GM21825 (cell line): ENCODE data around the gene DNAJA4.

Experiments
- ATAC-seq: cut with Tn5 transposase; IDR thresholded peaks from one replicate; pipeline ENCODE4 v1.9.1; 2021; ENCODE audit warnings: mild to moderate bottlenecking, moderate library complexity; ENCODE audit not compliant: unreplicated experiment

The DNAJA4 gene

GRCh38 chr15:78264304-78265136 is at the start of gene DNAJA4:
Gene DNAJA4, plus strand, starts transcription at chr15:78264562. Its CDS starts 202 bp downstream, at chr15:78264764.
- ATAC-seq, result no peak

DNA sequence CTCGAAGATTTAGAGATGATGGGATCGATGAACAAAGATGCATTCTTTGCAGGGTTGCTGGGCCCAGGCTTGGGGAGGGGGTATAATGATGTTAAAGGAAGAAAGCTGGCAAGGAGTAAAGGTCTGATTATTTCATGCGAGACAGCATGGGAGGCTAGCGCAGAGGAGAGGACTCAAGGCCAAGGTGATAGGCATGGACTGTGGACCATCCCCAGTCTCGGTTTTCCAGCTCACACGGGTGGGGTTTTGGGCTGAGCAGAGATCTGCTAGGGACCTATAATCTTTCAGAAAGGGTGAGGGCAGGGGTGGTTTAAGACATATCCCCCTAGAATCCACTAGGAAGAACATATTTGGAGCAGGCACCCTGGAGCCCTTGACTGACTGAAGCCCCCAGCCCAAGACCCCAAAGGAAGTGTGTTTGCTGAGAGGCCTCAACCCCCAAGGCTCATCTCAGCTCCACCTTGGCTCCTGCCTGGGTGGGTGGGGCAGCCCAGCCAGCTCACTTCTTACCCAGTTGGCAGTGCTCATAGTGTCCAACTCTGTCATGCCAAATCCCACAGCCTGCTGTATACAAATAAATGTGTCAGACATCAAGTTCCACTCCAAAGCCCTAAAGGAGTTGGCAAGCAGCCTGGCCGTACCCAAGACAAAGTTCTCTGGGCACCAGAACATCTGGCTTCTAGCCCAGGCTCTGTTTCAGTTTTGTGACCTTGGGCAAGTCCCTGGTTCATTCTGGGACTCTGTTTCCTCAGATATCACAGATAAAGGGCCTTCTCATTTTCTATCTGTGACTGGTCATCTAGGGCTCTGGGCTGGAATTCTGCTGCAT is 47.9 kb upstream of the DNAJA4 start:
- ATAC-seq, result no peak

- ATAC-seq, result no peak
Observed at GRCh38 chr15:78220713-78221112, 43.6 kb upstream of the DNAJA4 start.

GRCh38 chr15:78222745-78223395 is 41.5 kb upstream of the DNAJA4 start:
- ATAC-seq, result no peak

DNA sequence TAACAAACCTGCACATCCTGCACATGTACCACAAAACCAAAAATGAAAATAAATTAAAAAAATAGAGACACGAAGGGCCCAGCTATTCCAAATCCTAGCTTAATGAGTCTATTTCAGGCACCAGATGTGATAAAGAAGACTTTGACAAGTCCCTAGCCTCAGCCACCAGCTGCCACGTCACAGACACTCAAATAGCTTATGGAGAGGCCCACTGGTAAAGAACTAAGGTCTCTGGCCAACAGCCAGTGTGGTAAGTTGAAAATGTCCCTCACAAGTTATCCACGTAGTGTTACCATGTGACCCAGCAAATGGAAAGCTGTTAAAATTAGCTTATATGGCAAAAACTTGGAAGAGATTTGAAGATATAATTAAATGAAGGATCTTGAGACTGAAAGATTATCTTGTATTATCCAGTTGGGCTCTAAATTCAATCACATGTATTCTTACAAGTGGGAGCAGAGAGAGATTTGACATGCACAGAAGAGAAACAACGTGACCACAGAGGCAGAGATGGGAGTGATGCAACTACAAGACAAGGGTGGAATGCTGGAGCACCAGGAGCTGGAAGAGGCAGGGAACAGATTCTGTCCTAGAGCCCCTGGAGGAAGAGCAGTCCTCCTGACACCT is 40.9 kb upstream of the DNAJA4 start:
- no peak for ATAC-seq

GRCh38 chr15:78224023-78224411 is 40.3 kb upstream of the DNAJA4 start:
- no peak for ATAC-seq

- no peak for ATAC-seq
Observed at GRCh38 chr15:78225783-78226541, 38.4 kb upstream of the DNAJA4 start.

DNA sequence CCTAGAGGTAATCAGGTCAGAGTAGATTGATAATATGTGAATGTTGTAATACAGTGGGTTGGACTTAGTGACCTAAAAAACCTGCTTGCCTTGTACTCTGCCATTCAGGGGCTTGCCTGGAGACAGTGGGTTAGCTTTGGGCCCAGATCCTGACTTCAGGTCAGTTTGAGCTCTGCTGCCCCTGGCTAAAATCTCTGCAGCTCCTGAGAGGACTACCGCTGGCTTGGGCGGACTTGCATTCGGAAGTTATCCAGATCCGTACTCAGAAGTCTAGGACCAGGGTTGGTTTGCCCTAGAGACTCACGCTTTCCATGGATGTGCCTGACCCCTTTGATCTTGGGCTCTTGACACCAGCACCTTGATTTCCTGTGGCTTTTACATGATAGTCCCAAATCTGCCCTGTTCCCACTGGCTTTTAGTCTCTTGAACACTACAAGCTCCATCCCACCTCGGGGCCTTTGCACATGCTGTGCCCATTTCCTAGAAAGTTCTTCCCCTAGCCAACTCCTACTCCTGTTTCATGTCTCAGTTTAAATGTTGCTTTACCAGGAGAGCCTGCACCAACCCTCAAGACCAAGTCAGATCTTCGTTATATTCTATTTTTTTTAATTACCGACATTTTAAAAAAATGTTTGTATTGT is 35.9 kb upstream of the DNAJA4 start:
- no peak for ATAC-seq

- ATAC-seq, result no peak
Observed at GRCh38 chr15:78229431-78230406, 34.6 kb upstream of the DNAJA4 start.

DNA sequence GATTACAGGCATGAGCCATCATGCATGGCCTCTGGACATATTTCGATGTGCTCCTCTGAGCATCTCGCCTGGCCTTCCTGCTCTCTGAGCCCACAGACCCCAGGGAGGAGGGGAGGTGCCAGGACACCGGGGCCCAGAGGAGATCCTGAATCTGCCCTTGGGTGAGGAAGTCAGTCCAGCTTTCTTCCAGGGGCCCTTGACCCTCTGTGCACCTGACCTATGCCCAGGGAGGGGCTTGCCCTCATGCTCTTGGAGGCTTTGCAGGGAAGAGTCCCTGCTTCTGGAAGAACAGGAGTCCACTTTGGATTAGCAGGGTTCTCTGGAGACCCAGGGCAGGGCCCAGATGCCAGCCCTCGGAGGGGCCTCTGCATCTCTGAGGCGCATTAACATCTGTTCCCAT is 31.4 kb upstream of the DNAJA4 start:
- no peak for ATAC-seq

- ATAC-seq, result no peak
Observed at GRCh38 chr15:78233496-78233895, 30.9 kb upstream of the DNAJA4 start.

DNA sequence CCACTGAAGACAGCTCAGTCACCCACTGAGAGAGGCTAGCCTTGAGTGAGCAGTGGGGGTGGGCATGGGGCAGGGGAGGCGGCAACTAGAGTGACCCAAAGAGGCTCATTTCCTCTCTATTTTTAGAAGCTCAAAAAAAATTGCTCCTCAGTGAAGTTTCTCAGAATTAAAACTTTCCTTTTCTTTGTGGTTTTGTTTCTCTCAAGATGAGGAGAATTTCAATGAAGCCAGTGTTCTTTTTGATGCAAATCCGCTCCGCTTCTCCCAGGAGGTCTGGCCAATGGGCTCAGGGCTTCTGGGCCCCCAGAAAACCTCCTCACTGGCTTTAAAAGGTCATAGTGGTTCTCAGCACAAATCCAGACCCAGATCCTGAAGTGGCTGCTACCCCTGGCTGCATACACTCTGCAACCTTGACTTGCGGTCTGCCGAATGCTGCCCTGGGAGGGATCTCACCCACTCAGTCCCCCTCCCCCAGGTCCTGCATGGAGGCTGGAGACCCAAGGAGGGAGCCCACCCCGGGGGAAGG is 29.8 kb upstream of the DNAJA4 start, which contains the start of gene ACSBG1:
ACSBG1 (minus strand) TSS at position 51 of the 526 bp plus-strand sequence. CDS start 64 bp downstream, outside the sequence.
- no peak for ATAC-seq

GRCh38 chr15:78236491-78236890 is 27.9 kb upstream of the DNAJA4 start:
- no peak for ATAC-seq

- no peak for ATAC-seq
Observed at GRCh38 chr15:78237146-78237545, 27.2 kb upstream of the DNAJA4 start.

- ATAC-seq, result no peak
Observed at GRCh38 chr15:78239811-78240210, 24.6 kb upstream of the DNAJA4 start.

GRCh38 chr15:78241017-78241416 is 23.3 kb upstream of the DNAJA4 start:
- no peak for ATAC-seq

GRCh38 chr15:78242128-78242527 is 22.2 kb upstream of the DNAJA4 start:
- no peak for ATAC-seq

- no peak for ATAC-seq
Observed at GRCh38 chr15:78243058-78243457, 21.3 kb upstream of the DNAJA4 start.
